COR-L47 (cell line): Measurements from ENCODE around the gene BEST1.
"Not testable (repeated sequence)": the region's sequence is repeated elsewhere in the genome, so short reads cannot be mapped to it uniquely, and the experiment has no call there.

Source experiments
- DNase-seq: peaks from one replicate; lab custom pipeline; 2025; lab: John Stamatoyannopoulos, UW

The BEST1 gene

DNA sequence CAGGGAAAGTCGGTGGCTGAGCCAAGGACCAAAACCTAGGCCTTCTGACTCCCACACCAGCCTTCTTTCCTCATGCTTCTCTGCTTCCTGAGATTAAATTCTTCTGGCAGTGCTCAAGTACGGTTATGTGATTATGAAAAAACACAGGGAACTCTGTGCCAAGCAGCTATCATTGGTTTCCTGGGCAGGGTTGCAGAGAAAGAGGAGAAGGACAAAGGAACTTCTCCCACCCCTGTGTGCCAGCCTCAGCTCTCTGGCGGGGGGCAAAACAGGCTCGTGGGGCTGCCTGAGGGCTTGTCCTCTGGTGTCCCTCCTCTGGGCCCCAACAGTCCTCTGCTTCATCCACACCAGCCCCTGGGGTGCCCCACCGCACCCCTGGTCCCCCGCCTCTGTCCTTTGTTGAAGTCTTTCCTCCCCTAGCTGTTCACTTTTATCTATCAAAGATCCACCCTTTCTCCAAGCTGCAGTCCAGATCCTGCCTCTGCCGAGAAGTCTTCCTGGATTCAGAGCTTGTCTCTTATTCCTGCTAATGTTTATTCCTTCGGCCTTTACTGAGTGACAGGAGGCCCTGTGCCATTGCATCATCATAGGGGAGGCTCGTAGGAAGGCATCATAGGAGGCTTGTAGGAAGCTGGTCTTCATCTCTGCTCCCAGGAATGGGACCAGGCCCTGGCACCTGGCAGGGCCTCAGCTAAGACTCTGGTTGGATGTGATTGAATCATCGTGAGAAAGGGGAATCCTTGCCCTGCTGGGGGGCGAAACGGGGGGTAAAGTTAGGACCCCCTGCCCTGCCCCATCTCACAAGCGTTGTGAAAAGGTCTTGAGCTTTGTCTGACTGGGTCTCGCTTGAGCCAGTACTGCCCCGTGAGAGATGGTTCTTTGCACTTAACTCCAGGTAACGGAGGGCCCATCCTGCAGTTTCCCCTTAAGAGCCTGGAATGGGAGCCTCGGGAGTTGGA is 28.8 kb downstream of the BEST1 start:
- DNase-seq = no peak

GRCh38 chr11:61980783-61981541 is 30.8 kb downstream of the BEST1 start:
- DNase-seq = no peak

- DNase-seq = no peak
Observed at GRCh38 chr11:61983419-61983818, 33.3 kb downstream of the BEST1 start.

GRCh38 chr11:61985869-61986268 is 35.7 kb downstream of the BEST1 start:
- DNase-seq = no peak

- no peak for DNase-seq
Observed at GRCh38 chr11:61994981-61995380, 44.8 kb downstream of the BEST1 start.

DNA sequence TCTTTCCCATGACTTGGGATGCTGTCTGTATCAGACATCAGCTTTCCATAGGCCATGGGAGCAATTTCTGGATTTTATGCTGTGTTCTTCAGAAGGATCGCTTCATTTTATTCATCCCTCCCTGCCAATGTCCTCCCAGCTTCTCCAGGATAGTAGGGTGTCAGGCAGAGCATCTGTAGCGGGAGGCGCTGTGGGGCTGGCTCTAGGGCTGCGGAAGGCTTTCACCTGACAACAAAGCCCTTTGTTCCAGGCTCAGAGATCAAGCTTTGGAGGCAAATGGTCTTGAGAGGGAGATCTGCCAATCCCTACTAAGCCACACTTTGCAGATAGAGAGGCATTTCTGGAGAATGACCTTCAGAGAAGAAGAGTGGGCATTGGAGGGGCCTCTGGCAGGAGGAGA is 46.8 kb downstream of the BEST1 start:
- no peak for DNase-seq

DNA sequence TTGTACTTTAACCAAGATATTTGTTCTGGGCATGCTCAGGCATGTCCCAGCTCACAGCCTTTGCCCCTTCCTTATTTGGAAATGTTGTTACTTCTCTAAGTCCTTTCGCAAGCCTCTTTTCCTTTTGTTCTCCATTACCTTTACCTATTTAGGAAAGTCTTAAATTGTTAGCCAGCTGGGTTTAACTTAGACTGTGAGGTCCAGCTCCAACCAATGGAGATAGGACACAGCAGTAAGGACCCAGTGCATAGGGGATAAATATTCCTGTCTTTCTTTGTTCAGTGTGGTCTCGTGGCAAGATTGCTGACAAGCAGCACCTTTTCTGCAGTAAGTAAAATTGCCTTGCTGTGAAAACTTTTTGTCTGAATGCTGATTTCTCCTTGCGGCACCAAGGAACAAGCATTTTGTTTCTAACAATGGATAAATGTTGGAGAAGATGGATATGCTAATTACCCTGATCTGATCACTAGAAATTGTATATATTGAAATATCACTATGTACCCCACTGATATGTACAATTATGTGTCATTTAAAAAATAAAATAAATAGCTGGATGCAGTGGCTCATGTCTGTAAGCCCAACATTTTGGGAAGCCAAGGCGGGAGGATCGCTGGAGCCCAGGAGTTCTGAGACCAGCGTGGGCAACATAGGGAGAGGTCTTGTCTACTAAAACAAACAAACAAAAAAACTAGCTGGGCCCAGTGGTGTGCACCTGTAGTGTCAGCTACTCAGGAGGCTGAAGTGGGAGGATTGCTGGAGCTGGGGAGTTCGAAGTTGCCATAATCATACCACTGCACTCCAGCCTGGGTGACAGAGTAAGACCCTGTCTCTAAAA is 49.2 kb downstream of the BEST1 start:
- DNase-seq = no peak

DNA sequence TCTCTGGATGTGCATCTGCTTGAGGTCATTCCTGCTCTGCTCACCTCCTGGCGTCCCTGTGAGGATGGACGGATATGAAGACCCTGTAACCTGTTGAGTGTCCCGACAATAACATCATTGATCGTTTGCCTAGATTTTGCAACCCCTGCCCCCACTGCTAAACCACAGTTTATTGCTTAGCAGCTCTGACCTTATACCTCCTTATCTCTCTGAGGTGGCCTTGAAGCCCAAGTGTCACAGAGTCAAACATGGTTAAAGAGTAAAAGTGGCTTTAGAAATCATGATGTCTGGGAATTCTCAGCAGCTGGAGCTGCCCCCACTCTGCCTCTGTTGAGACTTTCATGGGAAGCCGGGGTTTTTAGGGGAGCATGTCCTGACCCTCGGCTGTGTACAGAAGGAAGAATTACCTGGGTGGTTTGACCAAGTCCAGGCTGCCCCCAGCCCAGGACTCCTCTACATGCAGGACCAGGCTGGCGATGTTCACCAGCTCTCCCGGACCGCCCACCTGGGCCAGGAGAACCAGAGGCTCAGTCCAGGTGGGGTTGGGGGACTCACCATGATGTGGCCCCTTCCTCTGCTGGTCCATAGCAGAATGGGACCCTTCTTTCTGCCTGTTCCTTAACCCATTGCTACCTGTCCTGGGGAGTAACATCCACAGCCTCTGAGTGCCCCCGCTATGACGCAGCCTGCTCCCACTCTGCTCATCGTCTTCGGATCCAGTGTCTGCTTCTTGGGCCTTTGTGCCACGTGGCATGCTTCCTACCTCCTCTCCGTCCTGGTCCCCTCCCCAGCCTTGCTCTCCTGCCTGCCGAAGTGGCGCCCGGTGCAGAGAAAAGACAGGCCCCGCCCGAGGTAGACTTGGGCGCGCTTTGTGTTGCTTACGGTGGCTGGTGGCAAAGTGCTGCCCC is 50.6 kb downstream of the BEST1 start:
- no peak for DNase-seq

- no peak for DNase-seq
Observed at GRCh38 chr11:62001450-62002191, 51.5 kb downstream of the BEST1 start.

DNA sequence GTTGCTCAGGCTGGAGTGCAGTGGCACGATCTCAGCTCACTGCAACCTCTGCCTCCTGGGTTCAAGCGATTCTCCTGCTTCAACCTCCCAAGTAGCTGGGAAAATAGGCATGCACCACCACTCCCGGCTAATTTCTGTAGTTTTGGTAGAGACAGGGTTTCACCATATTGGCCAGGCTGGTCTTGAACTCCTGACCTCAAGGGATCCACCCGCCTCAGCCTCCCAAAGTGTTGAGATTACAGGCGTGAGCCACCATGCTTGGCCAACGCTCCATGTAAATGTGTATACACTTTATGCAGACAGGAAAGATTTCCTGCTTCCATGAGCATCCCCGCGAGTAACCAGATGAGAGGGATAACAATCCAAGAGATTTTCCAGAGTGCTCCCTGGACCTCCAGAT is 52.1 kb downstream of the BEST1 start:
- DNase-seq = not testable (repeated sequence)

DNA sequence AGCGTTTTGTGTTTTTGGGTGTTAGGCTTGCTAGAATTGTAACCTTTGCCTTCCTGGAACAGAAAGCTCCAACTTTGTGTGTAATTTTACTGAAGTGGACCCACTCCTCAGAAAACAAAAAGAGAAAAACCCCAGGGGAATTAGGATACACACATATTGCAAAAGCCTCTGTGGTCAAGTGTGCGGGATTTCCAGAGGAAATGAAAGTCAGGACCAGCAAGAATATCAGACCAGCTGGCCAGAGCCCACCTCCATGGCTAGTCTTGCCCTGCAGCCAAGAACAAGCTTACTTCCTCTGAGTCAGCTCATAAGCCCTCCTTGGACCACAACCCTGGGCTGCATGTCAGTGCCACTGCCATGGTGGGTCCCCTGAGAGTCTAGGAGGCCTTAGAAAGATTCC is 54.3 kb downstream of the BEST1 start:
- DNase-seq = no peak

DNA sequence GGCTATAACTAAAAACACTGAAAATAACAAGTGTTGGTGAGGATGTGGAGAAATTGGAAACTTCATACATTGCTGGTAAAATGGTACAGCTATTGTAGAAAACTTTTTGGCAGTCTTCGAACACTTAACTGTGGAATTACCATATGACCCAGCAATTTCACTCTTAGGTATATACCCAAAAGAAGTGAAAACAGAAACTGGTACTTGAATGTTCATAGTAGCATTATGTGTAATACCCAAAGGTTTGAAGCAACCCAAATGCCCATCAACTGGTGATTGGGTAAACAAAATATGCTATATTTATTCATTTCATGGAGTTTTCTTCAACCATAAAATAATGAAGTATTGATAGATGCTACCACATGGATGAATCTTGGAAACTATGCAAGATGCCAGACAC is 58.0 kb downstream of the BEST1 start:
- no peak for DNase-seq

DNA sequence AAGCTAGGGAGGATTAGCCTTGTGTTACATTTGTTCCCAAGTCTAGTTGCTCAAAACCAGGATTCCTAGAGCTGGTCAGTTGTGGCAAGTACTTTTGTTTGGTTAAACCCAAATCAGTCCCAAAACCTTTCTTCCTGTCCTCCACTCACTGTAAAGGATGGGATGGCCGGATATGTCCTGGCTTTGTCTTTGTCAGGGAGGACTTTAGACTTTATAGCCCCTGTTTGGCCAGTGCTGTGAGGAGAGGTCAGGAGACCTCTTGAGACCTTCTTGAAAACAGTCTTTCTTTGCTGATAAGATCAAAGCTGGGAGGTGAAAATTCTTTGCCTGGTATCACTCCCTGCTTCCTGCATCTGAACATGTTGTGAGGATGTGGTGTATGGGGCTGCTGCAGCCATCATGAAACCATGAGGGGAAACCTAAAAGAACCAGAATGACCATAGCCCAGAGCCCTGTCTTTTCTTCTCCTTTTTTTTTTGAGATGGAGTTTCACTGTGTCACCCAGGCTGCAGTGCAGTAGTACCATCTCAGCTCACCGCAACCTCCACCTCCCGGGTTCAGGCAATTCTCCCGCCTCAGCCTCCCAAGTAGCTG is 60.9 kb downstream of the BEST1 start:
- DNase-seq = no peak

DNA sequence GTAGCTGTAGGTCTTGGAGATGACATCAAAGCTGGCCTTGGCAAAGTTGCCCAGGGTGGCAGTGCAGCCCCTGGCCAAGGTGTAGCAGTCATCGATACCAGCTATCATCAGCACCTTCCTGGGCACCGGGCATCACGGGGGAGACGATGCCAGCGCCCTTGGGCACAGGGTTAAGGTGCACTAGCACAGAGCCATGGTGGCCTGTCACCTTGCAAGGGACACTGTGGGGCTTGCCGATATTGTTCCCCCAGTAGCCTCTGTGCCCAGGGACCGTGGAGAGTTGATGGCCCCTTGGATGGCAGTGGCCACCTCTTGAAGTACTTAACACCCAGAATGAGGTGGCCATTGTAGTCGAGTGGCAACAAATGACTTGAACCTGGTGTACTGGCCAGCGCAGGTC is 61.7 kb downstream of the BEST1 start:
- no peak for DNase-seq

DNA sequence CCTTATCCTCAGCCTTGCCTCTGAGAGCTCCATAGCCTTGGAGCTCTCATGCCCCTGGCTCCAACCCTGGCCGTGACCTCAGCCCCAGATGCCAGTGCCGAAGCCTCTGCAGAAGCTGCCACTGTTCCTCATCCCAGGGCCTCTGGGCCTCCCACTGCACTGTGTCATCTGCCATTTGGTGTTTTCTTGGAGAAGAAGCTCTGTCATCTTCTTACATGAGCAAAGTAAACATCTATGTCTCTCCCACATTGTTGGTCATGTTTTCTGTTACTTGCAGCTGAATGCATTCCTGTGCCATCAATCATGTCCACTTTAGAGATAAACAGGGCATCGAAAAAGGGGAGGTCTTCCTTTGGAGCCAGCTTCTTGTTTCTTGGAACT is 62.3 kb downstream of the BEST1 start:
- no peak for DNase-seq

DNA sequence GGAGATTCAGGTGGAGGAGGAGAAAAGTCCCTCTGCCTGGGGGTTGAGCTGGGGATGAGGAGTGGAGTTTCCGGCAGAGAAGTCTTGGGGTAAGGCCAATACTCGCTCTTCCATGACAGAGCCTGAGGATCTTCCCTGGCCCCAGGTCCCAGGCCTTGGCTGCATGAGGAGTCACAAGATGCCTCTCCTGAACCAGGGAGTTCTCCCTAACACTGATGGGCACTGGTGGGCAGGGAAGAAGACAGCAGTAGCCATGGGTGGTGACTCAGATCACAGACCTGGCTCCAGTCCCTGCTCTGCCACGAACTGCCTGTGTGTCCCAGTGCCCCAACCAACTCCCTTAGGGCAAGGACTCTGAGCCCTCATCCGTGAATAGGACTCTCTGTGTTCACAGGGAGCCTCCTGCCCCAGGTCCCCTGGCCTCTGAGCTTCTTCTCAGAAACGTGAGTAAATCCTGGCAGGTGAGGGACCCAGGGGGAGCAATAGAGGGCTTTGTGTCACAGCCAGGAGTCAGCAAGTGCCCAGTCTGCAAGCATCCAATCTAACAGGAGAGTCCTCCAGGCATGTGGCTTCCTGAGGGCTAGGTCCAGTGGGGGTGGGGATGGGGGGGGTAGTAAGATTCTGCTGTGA is 62.8 kb downstream of the BEST1 start:
- no peak for DNase-seq
